K562 (cell line): ENCODE data around the gene ATE1. TPM values are rescaled to one million over a fixed set of nuclear protein-coding genes. Genes with fewer than 3 reads are reported as not detected.

Experiments
- ATAC-seq: fragments of 200-7000 bp; cut with Tn5 transposase; 3 replicates; pipeline ENCODE4 v1.9.1; 2020; ENCODE audit warnings: moderate library complexity
- BruUV-seq: library from RNA; stranded (reverse); fragments of 400-500 nt; replicated peaks from 2 replicates; lab custom pipeline; 2021; lab: Mats Ljungman, UMichigan
- CTCF ChIA-PET: fragments of 300-600 bp; formaldehyde crosslinking; extraction: SDS; loops from one replicate; lab custom pipeline; 2021; ENCODE audit warnings: low intra/inter-chr PET ratio; lab: Yijun Ruan, JAX
- POLR2A ChIA-PET: fragments of 300-600, 350-650 bp; sonication (Branson Sonifier 250); formaldehyde crosslinking; extraction: SDS; loops from one replicate; lab custom pipeline; 2021; ENCODE audit warnings: antibody characterized with exemption, inconsistent platforms; lab: Yijun Ruan, JAX
- DNase-seq, 4 experiments: peaks; one replicate each; pipeline versions ENCODE4 v3.0.0 to v3.0.0-alpha.2; 2011 to 2018; ENCODE audit warnings: low spot score in 3 of 4, mixed read lengths in 3 of 4; ENCODE audit errors: extremely low read depth in 1 of 4
- FAIRE-seq: peaks from 2 replicates; lab custom pipeline; 2011; peaks lifted over from hg19 to GRCh38; lab: Jason Lieb, UNC
- H2AFZ ChIP-seq: 2 replicates; pipeline ENCODE4 v1.6.0; 2011; ENCODE audit warnings: low read depth, low read length, control low read depth, inconsistent platforms
- H3K27ac ChIP-seq: fragments of 200-600 bp; 3 replicates; pipeline ENCODE4 v1.8.0; 2011; ENCODE audit warnings: low read depth, mild to moderate bottlenecking, control low read depth, inconsistent platforms, low read length, moderate library complexity, mixed read lengths; ENCODE audit errors: extremely low read depth
- H3K27me3 ChIP-seq, 2 experiments: fragments of 300-600 bp in 1 of 2; 2 replicates in 1 of 2; 3 replicates in 1 of 2; pipeline versions ENCODE4 v1.6.0 to v1.8.0; 2011; ENCODE audit warnings: inconsistent platforms in 2 of 2, low read length in 2 of 2, mild to moderate bottlenecking in 1 of 2, mixed read lengths in 1 of 2, moderate library complexity in 1 of 2; ENCODE audit not compliant: control insufficient read depth in 2 of 2, insufficient read depth in 2 of 2
- H3K36me3 ChIP-seq: fragments of 300-600 bp; 3 replicates; pipeline ENCODE4 v1.8.0; 2011; ENCODE audit warnings: mild to moderate bottlenecking, low read length, inconsistent platforms; ENCODE audit not compliant: control insufficient read depth, insufficient read depth
- H3K4me1 ChIP-seq, 2 experiments: fragments of 200-600 bp in 1 of 2; replicated peaks in 1 of 2; 2 replicates in 1 of 2; 3 replicates in 1 of 2; pipeline versions ENCODE4 v1.5.1 to v1.8.0; 2011; ENCODE audit warnings: inconsistent platforms in 2 of 2, low read length in 2 of 2, mild to moderate bottlenecking in 1 of 2, mixed read lengths in 1 of 2, moderate library complexity in 1 of 2; ENCODE audit not compliant: control insufficient read depth in 2 of 2, insufficient read depth in 2 of 2
- H3K4me2 ChIP-seq: 2 replicates; pipeline ENCODE4 v1.6.1; 2011; ENCODE audit warnings: low read length, control low read depth, inconsistent platforms, mixed read lengths; ENCODE audit not compliant: insufficient read depth
- H3K4me3 ChIP-seq: fragments of 200-600 bp; sonication (generic), shearing (Covaris generic); 2 replicates; pipeline ENCODE4 v1.5.1; 2016; ENCODE audit warnings: control low read depth, inconsistent platforms
- H3K79me2 ChIP-seq: fragments of 200-600 bp; 3 replicates; pipeline ENCODE4 v1.8.0; 2011; ENCODE audit warnings: low read length, inconsistent platforms; ENCODE audit not compliant: control insufficient read depth, insufficient read depth
- H3K9ac ChIP-seq, 2 experiments: 2 replicates each; pipeline versions ENCODE4 v1.6.0 to v1.6.1; 2011; ENCODE audit warnings: low read depth in 2 of 2, low read length in 2 of 2, control low read depth in 1 of 2, inconsistent platforms in 1 of 2, mild to moderate bottlenecking in 1 of 2, mixed read lengths in 1 of 2; ENCODE audit not compliant: insufficient read depth in 1 of 2
- H3K9me1 ChIP-seq: one replicate; pipeline ENCODE4 v1.6.0; 2011; ENCODE audit warnings: inconsistent platforms, mild to moderate bottlenecking, low read length, moderate library complexity; ENCODE audit not compliant: control insufficient read depth, insufficient read depth
- H3K9me3 ChIP-seq: replicated peaks from 2 replicates; pipeline ENCODE4 v1.5.1; 2011; ENCODE audit warnings: low read depth, low read length, inconsistent platforms; ENCODE audit not compliant: control insufficient read depth, insufficient read depth
- H4K20me1 ChIP-seq: replicated peaks from 2 replicates; pipeline ENCODE4 v1.6.1; 2011; ENCODE audit warnings: low read length, inconsistent platforms, mixed read lengths; ENCODE audit not compliant: control insufficient read depth, insufficient read depth
- ARID3A ChIP-seq: IDR thresholded peaks from 2 replicates; pipeline ENCODE4 v1.6.1; 2012; ENCODE audit warnings: low read depth, low read length, improper control_type of control experiment, borderline replicate concordance
- MAZ ChIP-seq, 2 experiments: fragments of 450-650 bp in 1 of 2; sonication (generic) in 1 of 2; formaldehyde crosslinking; IDR thresholded peaks in 1 of 2; conservative IDR thresholded peaks in 1 of 2; 2 replicates each; pipeline versions ENCODE4 v1.4.0 to v1.5.0; 2020; ENCODE audit warnings: mild to moderate bottlenecking in 1 of 2, missing genetic modification reagents in 1 of 2
- RBM25 ChIP-seq: fragments of 200-400 bp; formaldehyde crosslinking; IDR thresholded peaks from 2 replicates; pipeline ENCODE4 v1.6.1; 2018; ENCODE audit warnings: low read length, low read depth, moderate library complexity; ENCODE audit not compliant: severe bottlenecking
- ZNF740 ChIP-seq, 3 experiments: fragments of 200-800 bp in 1 of 3; sonication (Bioruptor generic) in 1 of 3; sonication (generic) in 1 of 3; formaldehyde crosslinking in 1 of 3; IDR thresholded peaks; 2 replicates each; pipeline versions ENCODE4 v1.6.1 to v1.8.0; 2016 to 2022; ENCODE audit warnings: mild to moderate bottlenecking in 2 of 3, missing compliant biosample characterization in 2 of 3, missing genetic modification characterization in 2 of 3, missing genetic modification reagents in 1 of 3
- WGBS: fragments of 100-300 bp; shearing (Covaris generic); methylation state at CpG from one replicate; pipeline ENCODE4 v1.1.6; 2016; ENCODE audit warnings: low coverage, mixed read lengths; ENCODE audit not compliant: insufficient coverage; ENCODE audit errors: missing lambda C conversion rate; 5-methylcytosine and 5-hydroxymethylcytosine counted together
- in situ Hi-C: fragments of 300-500 bp; cut with MboI; formaldehyde crosslinking; loops from 4 replicates; pipeline ENCODE4 v1.15.0; 2018; ENCODE audit warnings: inconsistent platforms, mixed read lengths
- intact Hi-C: fragments of 100-400 bp; cut with micrococcal nuclease; formaldehyde crosslinking; loops from 2 replicates; pipeline ENCODE4 v1.14.2; 2022
- polyA plus RNA-seq, 8 experiments: library from polyadenylated mRNA; depleted of rRNA in 4 of 8; stranded (reverse) in 5 of 8; unstranded in 3 of 8; fragments of >200 nt; fragmentation: Nextera tagmentation in 2 of 8; fragmentation: Illumina TruSeq in 1 of 8; extraction: Ambion mirVana in 2 of 8; extraction: Trizol in 1 of 8; gene quantifications; 2 replicates each; pipeline versions ENCODE4 v1.2.1 to v1.2.3, GENCODE V29; 2011 to 2014; ENCODE audit warnings: inconsistent platforms in 1 of 8, missing spikeins in 1 of 8
- total RNA-seq, 7 experiments: library from RNA; depleted of rRNA in 6 of 7; stranded (reverse); fragments of >200 nt in 6 of 7; fragmentation: Illumina TruSeq in 2 of 7; extraction: Trizol in 2 of 7; gene quantifications; 2 replicates each; pipeline versions ENCODE4 v1.2.1 to v1.2.3, GENCODE V29; 2011 to 2021; ENCODE audit warnings: low replicate concordance in 1 of 7

The ATE1 gene
- total and polyA plus RNA-seq, 9 of the 15 experiments (the other 6 are each of a cell fraction or from before 2014, with no cell fraction given) = 3.0 to 14.2 (median 8.8) TPM

GRCh38 chr10:121700416-121700815 lies 227.4 kb downstream of the ATE1 start:
- ATAC-seq = no peak
- Histone ChIP-seq H2AFZ (no peak overlapping the region), H3K79me2 (no peaks in the 10 kb centered on the region), H3K27ac (no peak overlapping the region), H3K4me1 (no peaks in the 10 kb centered on the region; a peak in 1 of 5 replicates), H3K27me3 (peaks cover 0 to 9% of the 10 kb centered on the region in 2 experiments; a peak in 3 of 5 replicates), H3K9me1 (no peaks in the 10 kb centered on the region), H3K4me3 (no peak overlapping the region), H3K4me2 (no peak overlapping the region), H3K9ac (no peak overlapping the region), H3K9me3 (no peaks in the 10 kb centered on the region), H4K20me1 (no peaks in the 10 kb centered on the region), H3K36me3 (no peaks in the 10 kb centered on the region)
- POLR2A ChIA-PET = no interaction called here
- no TSS peak for BruUV-seq
- intact Hi-C loops = no loop called here
- in situ Hi-C loops = no loop called here
- CTCF ChIA-PET = no interaction called here
- 0% methylated on average over 1 of the region's 1 CpG for WGBS
- no peak for DNase-seq
- no peak for FAIRE-seq
- TF ChIP-seq ARID3A = no peak
- no peak for TF ChIP-seq ZNF740 (CRISPR knock-in tag; IDR thresholded peaks at IDR 0.05)
- TF ChIP-seq ZNF740 (tag; IDR thresholded peaks at IDR 0.05) = no peak
- TF ChIP-seq MAZ (CRISPR knock-in tag; conservative IDR thresholded peaks at IDR 0.05 in 1 of 2, IDR thresholded peaks at IDR 0.05 in 1 of 2) = no peak
- peak; percentile 72 for TF ChIP-seq RBM25
